HepG2 (cell line): ENCODE data around the gene CCDC170. TPM values are rescaled to one million over a fixed set of nuclear protein-coding genes. Genes with fewer than 3 reads are reported as not detected.

ENCODE experiments used
- AGO2 ChIP-seq: fragments of 200-400 bp; formaldehyde crosslinking; optimal IDR thresholded peaks from 2 replicates; pipeline ENCODE3; 2017; ENCODE audit warnings: mild to moderate bottlenecking, low read depth, low read length, moderate library complexity
- ATAD3A ChIP-seq: sonication (generic); formaldehyde crosslinking; IDR thresholded peaks from 2 replicates; pipeline ENCODE4 v1.4.0; 2020; ENCODE audit warnings: missing genetic modification reagents
- CBX2 ChIP-seq, 2 experiments: fragments of 200-600 bp in 1 of 2; sonication (generic); formaldehyde crosslinking in 1 of 2; IDR thresholded peaks; 2 replicates each; pipeline versions ENCODE4 v1.7.0 to v1.8.1; 2018 to 2022; ENCODE audit warnings: low read depth in 2 of 2, low read length in 1 of 2, mild to moderate bottlenecking in 1 of 2, missing genetic modification reagents in 1 of 2
- CREBL2 ChIP-seq: sonication (generic); formaldehyde crosslinking; IDR thresholded peaks from 2 replicates; pipeline ENCODE4 v1.8.1; 2023; ENCODE audit warnings: missing genetic modification reagents, mild to moderate bottlenecking, borderline replicate concordance
- HINFP ChIP-seq: sonication (generic); formaldehyde crosslinking; IDR thresholded peaks from 2 replicates; pipeline ENCODE4 v1.4.0; 2020; ENCODE audit warnings: low read depth, mild to moderate bottlenecking, missing genetic modification reagents
- MLXIP ChIP-seq: sonication (generic); formaldehyde crosslinking; IDR thresholded peaks from 2 replicates; pipeline ENCODE4 v1.9.0; 2021; ENCODE audit warnings: missing genetic modification reagents, borderline replicate concordance
- SRY ChIP-seq: sonication (generic); formaldehyde crosslinking; IDR thresholded peaks from 2 replicates; pipeline ENCODE4 v1.8.0; 2022; ENCODE audit warnings: mild to moderate bottlenecking, missing genetic modification reagents
- ZBTB42 ChIP-seq: sonication (generic); formaldehyde crosslinking; IDR thresholded peaks from 2 replicates; pipeline ENCODE4 v1.5.0; 2020; ENCODE audit warnings: mild to moderate bottlenecking, missing genetic modification reagents
- ZNF205 ChIP-seq: IDR thresholded peaks from 2 replicates; pipeline ENCODE4 v1.6.1; 2018; ENCODE audit warnings: missing biosample characterization, missing genetic modification reagents
- ZNF281 ChIP-seq: sonication (generic); formaldehyde crosslinking; IDR thresholded peaks from 2 replicates; pipeline ENCODE4 v1.4.0; 2020; ENCODE audit warnings: missing genetic modification reagents, borderline replicate concordance
- ZSCAN25 ChIP-seq: sonication (generic); formaldehyde crosslinking; IDR thresholded peaks from 2 replicates; pipeline ENCODE4 v1.8.0; 2022; ENCODE audit warnings: mild to moderate bottlenecking, missing genetic modification reagents
- polyA plus RNA-seq, 8 experiments: library from polyadenylated mRNA; depleted of rRNA in 3 of 8; stranded (reverse) in 7 of 8; unstranded in 1 of 8; fragments of >200 nt; fragmentation: Illumina TruSeq in 4 of 8; extraction: Trizol in 4 of 8; gene quantifications; 2 replicates each; pipeline versions ENCODE4 v1.2.1 to v1.2.3, GENCODE V29; 2011 to 2016; ENCODE audit warnings: low read depth in 4 of 8, missing spikeins in 1 of 8, mixed read lengths in 1 of 8; ENCODE audit not compliant: insufficient read depth in 1 of 8
- total RNA-seq, 5 experiments: library from RNA; depleted of rRNA; stranded (reverse); fragments of >200 nt; fragmentation: Illumina TruSeq; extraction: Trizol; gene quantifications; 2 replicates each; pipeline ENCODE4 v1.2.3, GENCODE V29; 2016; ENCODE audit warnings: low read depth in 1 of 5
- TF ChIP-seq, protein P1 (sequence below): IDR thresholded peaks from 2 replicates; pipeline ENCODE4 v1.6.1; 2016; ENCODE audit warnings: missing genetic modification reagents, missing compliant biosample characterization
- TF ChIP-seq, protein P2 (sequence below): IDR thresholded peaks from 2 replicates; pipeline ENCODE4 v1.6.1; 2018; ENCODE audit warnings: missing genetic modification reagents, mild to moderate bottlenecking, missing compliant biosample characterization
- TF ChIP-seq, protein P3 (sequence below): sonication (generic); formaldehyde crosslinking; IDR thresholded peaks from 2 replicates; pipeline ENCODE4 v1.8.1; 2022; ENCODE audit warnings: low read depth, mild to moderate bottlenecking, missing genetic modification reagents
- TF ChIP-seq, protein P4 (sequence below): sonication (generic); formaldehyde crosslinking; IDR thresholded peaks from 2 replicates; pipeline ENCODE4 v1.5.0; 2020; ENCODE audit warnings: missing genetic modification reagents, mild to moderate bottlenecking, borderline replicate concordance

The CCDC170 gene
- total and polyA plus RNA-seq, 2 of the 13 experiments (the other 11 are each of a cell fraction or from before 2014, with no cell fraction given) = 0.90 to 5.1 TPM

DNA sequence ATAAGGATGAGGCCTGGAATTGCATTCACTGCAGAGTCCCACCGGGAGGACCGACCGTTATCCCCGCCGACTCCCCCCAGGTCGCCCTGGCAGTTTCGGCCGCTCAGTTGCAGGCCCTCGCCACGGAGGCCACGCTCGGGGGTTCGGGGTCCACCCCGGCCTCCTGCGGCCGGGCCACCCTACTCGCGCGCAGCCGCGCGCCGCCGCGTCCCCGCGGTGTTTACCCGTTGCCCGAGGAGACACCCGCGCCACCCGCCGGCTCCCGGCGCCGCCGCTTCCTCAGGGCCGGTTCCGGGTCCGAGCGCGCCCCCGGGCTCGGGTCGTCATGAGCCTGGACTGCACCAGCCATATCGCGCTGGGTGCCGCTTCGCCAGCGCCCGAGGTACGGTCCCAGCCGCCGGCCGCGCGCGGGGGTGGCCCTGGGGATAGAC, at the start of gene CCDC170 (continued):
- TF ChIP-seq, protein P1, sequence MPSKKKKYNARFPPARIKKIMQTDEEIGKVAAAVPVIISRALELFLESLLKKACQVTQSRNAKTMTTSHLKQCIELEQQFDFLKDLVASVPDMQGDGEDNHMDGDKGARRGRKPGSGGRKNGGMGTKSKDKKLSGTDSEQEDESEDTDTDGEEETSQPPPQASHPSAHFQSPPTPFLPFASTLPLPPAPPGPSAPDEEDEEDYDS (CRISPR knock-in tag) = no peak; the same call in 1 of the 2 replicates
- TF ChIP-seq, protein P2, sequence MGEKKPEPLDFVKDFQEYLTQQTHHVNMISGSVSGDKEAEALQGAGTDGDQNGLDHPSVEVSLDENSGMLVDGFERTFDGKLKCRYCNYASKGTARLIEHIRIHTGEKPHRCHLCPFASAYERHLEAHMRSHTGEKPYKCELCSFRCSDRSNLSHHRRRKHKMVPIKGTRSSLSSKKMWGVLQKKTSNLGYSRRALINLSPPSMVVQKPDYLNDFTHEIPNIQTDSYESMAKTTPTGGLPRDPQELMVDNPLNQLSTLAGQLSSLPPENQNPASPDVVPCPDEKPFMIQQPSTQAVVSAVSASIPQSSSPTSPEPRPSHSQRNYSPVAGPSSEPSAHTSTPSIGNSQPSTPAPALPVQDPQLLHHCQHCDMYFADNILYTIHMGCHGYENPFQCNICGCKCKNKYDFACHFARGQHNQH (CRISPR knock-in tag) = no peak
- TF ChIP-seq AGO2 (peak; percentile 86), ATAD3A (CRISPR knock-in tag) (no peak), CBX2 (IDR thresholded peaks at IDR 0.05; ENCODE audit: low read depth, low read length) (no peak), CBX2 (CRISPR knock-in tag; IDR thresholded peaks at IDR 0.05; ENCODE audit: low read depth) (no peak), ZNF205 (CRISPR knock-in tag) (no peak), ZBTB42 (CRISPR knock-in tag) (peak; percentile 29; the same call in 1 of the 2 replicates), CREBL2 (CRISPR knock-in tag) (no peak), MLXIP (0 out of 2 replicates have a peak, but pooled peaks have one; percentile 12), SRY (CRISPR knock-in tag) (peak; percentile 48; the same call in 1 of the 2 replicates), ZNF281 (CRISPR knock-in tag) (no peak), ZSCAN25 (0 out of 2 replicates have a peak, but pooled peaks have one; percentile 23), HINFP (CRISPR knock-in tag) (no peak)
- TF ChIP-seq, protein P3, sequence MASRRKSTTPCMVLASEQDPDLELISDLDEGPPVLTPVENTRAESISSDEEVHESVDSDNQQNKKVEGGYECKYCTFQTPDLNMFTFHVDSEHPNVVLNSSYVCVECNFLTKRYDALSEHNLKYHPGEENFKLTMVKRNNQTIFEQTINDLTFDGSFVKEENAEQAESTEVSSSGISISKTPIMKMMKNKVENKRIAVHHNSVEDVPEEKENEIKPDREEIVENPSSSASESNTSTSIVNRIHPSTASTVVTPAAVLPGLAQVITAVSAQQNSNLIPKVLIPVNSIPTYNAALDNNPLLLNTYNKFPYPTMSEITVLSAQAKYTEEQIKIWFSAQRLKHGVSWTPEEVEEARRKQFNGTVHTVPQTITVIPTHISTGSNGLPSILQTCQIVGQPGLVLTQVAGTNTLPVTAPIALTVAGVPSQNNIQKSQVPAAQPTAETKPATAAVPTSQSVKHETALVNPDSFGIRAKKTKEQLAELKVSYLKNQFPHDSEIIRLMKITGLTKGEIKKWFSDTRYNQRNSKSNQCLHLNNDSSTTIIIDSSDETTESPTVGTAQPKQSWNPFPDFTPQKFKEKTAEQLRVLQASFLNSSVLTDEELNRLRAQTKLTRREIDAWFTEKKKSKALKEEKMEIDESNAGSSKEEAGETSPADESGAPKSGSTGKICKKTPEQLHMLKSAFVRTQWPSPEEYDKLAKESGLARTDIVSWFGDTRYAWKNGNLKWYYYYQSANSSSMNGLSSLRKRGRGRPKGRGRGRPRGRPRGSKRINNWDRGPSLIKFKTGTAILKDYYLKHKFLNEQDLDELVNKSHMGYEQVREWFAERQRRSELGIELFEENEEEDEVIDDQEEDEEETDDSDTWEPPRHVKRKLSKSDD (CRISPR knock-in tag) = peak; percentile 78; the same call in 1 of the 2 replicates
- TF ChIP-seq, protein P4, sequence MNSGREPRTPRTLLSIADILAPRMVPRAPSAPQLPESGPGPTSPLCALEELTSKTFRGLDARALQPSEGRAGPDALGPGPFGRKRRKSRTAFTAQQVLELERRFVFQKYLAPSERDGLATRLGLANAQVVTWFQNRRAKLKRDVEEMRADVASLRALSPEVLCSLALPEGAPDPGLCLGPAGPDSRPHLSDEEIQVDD (CRISPR knock-in tag) = 0 out of 2 replicates have a peak, but pooled peaks have one; percentile 25
